DMS114 treated with DMSO at 0.1 percent for 48 hours (cell line): Measurements from ENCODE around the gene RASGRP1.
A peak's percentile ranks its signal among the peaks of the same experiment; 100 is the strongest.

Source experiments
- DNase-seq: peaks from one replicate; lab custom pipeline; 2025; ENCODE audit not compliant: unreplicated experiment; lab: John Stamatoyannopoulos, UW

Gene RASGRP1

GRCh38 chr15:38508647-38509046 lies 56.0 kb downstream of the RASGRP1 start:
- no peak for DNase-seq

GRCh38 chr15:38507570-38507969 lies 57.0 kb downstream of the RASGRP1 start:
- DNase-seq = no peak

DNA sequence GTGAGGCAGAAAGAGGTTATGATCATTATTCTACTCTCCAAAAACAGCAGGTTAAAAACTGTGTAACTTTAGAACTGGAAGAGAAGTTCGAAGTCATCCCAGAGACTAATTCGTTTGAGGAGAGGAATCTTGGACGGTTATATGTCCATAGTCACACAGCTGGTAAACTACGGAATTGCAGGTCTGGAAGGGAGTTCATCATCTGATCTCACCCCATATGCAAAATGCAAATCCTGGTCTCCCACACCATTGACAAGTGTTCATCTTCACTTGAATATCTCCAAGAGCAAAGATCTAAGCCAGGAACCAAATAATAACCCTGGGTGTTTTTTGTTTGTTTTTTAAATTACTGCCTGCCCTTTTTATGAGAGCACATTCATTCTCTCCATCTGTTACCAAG lies 57.6 kb downstream of the RASGRP1 start:
- DNase-seq = no peak

GRCh38 chr15:38504680-38505467 lies 59.7 kb downstream of the RASGRP1 start:
- no peak for DNase-seq

DNA sequence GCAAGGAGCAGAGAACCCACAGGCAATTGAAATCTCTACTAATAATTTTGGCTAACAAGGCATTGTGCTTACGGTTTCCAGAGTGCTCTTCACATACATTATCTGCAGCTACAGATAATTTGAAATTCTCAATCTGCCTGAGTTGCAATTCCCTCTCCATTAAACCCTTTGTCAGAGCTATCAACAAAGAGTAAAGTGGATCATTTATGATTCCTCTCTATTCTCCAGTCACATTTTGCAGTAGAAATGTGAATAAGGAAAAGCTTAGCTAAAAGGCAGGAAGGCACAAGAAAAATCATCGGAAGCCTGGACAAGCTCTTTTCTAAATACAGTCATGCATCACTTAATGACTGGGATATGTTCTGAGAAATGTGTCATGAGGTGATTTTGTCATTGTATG lies 61.1 kb downstream of the RASGRP1 start:
- no peak for DNase-seq

DNA sequence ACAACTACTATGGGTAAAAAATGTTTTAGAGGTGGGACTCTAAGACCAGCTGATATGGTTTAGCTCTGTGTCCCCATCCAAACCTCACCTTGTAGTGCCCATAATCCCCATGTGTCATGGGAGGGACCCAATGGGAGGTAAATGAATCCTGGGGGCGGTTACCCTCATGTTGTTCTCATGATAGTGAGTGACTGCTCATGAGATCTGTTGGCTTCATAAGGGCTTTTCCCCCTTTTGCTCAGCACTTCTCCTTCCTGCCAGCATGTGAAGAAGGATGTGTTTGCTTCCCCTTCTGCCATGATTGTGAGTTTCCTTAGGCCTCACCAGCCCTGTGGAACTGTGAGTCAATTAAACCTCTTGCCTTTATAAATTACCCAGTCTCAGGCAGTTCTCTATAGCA lies 65.0 kb downstream of the RASGRP1 start:
- no peak for DNase-seq

DNA sequence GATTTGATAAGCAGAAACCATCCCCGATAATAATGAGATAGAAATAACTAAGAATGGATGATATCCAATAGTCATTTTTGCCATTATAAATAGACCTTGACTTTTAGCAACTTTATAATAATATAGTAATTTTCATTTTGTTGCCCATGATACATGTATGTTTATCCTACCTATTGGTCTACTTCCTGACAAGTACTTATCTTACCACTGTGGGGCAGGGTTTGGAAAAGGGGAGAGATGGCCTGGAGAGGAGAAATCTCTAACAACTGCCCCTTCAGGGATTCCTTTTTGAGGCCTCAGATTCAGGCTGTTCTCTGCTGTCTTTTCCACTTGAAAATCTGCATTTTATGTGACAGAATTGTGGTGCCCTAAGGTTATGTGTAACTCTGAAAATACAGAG lies 68.5 kb downstream of the RASGRP1 start:
- DNase-seq = no peak

- no peak for DNase-seq
Observed at GRCh38 chr15:38490242-38490922, 74.2 kb downstream of the RASGRP1 start.

DNA sequence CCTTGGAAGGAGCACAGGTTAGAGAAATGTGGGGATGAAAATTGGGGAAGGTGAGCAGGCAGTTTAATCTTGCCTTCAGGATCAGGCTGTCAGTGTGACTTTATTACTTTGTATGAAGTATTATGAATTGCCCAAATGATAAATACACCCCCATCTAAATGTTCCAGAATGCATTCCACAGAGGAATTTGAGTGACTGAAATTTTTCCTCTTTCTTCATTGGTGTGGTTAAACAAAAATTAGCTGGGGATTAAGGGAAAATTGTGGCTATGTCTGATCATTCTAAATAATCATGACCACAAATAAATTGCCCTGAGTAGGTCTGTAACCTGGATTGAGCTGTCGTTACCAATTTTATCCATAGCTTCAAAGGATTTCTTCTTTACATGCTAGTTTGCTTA lies 77.2 kb downstream of the RASGRP1 start:
- DNase-seq = no peak

DNA sequence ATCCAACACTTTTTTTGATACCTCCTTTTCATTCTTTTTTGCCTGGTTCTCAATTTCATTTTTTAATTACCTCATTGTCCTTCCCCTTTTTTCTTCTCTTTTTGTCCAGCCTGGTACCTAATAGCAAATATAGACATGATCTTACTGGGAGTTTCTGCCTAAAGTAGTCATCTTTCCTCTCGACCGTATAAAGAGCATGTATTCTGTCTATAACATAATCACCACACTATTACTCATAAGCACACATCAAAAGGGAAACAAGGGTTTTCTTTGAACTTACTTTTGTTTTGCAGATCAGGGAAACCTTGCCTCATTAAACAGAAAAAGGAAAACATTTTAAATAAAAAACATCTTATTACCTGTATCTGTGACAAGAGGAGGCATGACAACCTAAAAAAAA lies 77.7 kb downstream of the RASGRP1 start:
- no peak for DNase-seq

DNA sequence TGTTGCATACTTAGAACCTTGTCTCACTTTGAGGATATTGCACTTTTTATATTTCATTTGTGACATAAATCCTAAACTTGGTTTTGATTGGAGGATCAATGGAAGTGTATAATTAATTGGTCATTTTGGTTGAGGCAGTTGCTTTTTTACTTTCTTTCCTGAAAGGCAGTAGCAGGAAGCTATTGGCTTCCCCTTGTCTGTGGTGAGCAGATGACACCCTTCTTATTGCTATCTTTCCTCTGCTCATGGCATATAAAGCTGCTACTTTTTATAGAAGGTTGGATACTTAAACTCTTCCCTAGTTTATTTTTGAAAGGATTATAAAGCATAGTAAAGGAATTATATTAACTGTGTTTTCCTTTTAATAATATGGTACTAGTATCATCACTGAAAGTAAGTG lies 82.0 kb downstream of the RASGRP1 start:
- DNase-seq = no peak

DNA sequence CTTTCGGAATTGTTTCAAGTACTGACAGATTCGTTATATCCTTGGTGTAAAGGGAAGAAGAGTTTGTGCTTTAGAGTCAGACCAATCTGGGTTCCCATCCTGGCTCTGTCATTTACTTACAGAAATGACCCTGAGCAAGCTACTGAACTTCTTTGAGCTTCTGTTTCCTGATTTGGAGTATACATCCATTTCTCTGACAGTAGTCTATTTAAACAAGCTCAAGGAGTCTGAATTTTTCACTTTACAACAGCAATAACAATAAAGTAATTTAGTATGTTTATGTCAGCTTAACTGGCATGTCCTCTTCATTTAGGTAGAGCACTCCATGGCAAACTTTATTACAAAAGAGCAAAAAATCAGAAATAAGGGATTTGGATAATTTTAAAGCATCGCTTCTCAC lies 82.9 kb downstream of the RASGRP1 start:
- DNase-seq = no peak

DNA sequence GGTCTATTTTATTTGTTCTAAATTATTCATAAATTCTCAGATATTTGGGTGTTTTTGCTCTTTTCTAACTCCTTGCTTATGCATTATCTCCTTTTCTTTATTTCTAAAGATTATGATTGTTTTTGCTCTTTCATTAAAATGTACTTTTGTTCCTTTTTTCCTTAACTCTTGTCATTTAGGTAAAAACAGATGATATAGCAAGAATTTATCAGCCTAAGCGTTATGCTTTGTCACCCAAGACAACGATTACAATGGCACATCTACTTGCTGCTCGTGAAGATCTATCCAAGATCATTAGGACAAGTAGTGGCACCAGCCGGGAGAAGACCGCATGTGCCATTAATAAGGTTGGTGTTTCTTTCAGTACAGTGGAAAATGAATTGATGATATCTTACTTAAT lies 83.5 kb downstream of the RASGRP1 start:
- no peak for DNase-seq

- DNase-seq = no peak
Observed at GRCh38 chr15:38479756-38480155, 84.9 kb downstream of the RASGRP1 start.

GRCh38 chr15:38479266-38479665 lies 85.3 kb downstream of the RASGRP1 start:
- no peak for DNase-seq

- DNase-seq = no peak
Observed at GRCh38 chr15:38477637-38478036, 87.0 kb downstream of the RASGRP1 start.

DNA sequence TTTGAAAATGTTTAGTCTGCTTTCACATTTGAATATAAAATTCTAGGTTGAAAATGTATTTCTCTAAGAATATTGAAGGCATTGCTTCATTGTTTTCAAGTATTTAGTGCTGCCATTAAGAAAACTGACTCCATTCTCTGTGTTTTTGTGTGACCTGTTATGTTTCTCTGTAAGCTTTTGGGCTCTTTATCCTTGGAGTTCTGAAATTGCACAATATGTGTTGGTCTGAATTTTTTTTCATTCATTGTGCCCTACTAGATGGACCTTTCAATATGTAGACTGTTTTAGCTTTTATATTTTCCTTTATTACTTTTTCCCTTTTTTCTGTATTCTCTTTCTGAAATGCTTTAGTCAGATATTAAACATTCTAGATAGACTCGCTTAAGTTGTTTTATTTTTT lies 88.5 kb downstream of the RASGRP1 start:
- no peak for DNase-seq

DNA sequence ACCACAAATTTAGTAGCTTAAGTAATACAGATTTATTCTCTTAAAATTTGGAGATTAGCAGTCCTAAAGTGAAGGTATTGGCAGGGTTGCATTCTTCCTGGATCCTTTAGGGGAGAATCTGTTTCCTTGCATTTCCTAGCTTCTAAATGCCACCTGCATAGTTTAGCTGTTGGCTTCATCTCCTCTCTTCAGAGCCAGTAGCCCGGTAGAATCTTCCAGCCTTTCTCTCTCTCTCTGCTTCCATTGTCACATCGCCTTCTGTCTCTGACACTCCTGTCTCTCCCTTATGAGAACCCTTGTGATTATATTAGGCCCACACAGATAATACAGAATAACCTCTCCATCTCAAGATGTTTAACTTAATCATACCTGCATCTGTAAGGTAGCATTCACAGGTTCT lies 89.3 kb downstream of the RASGRP1 start:
- DNase-seq = no peak

GRCh38 chr15:38474155-38474757 lies 90.4 kb downstream of the RASGRP1 start:
- peak; percentile 42 for DNase-seq

DNA sequence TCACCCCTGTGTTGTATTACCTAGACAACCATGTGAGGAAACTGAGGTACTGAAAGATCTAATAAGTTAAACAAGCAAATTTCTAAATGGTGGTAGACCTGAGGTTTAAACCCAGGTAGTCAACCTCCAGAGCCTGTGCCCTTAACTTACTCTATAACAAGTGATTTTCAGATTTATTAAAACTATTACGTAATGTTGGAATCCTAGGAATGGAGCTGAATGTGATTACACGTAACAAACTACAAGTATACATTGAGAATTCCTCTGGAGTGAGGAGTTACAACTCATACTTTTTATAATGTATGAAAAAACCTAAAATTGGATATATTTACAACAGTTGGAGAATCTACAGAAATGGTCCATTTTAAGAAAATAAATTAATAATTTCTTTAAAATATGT lies 92.6 kb downstream of the RASGRP1 start:
- no peak for DNase-seq

DNA sequence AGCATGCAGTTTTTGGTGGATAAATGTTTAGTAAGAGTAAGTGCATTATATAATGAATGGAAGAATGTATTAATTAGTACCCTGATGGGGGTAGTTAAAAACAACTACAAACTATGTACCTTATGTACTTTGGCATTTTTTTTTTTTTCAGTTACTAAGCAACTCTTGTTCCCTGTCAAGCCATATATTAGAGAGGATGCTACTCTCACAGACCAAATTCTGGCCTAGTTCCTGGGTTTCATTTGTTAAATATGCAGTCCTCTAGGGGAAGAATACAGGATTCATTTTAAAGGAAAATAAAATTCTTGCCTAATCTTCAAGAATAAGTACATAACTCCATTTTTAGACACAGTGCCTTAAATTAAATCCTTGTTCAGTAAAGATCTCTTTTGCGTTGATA lies 93.8 kb downstream of the RASGRP1 start:
- DNase-seq = no peak

- no peak for DNase-seq
Observed at GRCh38 chr15:38464675-38465074, 99.9 kb downstream of the RASGRP1 start.
